NCI-H2171 (cell line): ENCODE results near the gene PTGES2.
"Not testable (repeated sequence)": the region's sequence is repeated elsewhere in the genome, so short reads cannot be mapped to it uniquely, and the experiment has no call there.

Source experiments
- DNase-seq: peaks from one replicate; lab custom pipeline; 2025; lab: John Stamatoyannopoulos, UW

Gene PTGES2

GRCh38 chr9:128118971-128119665 is 8.4 kb downstream of the PTGES2 start:
- DNase-seq = peak; percentile 72

GRCh38 chr9:128118472-128118857 is 9.1 kb downstream of the PTGES2 start:
- DNase-seq = no peak

- peak; percentile 88 for DNase-seq
Measured at GRCh38 chr9:128117613-128118471, 9.7 kb downstream of the PTGES2 start.

- DNase-seq = no peak
Measured at GRCh38 chr9:128116104-128117083, 11.1 kb downstream of the PTGES2 start.

GRCh38 chr9:128115187-128116103 is 12.1 kb downstream of the PTGES2 start:
- DNase-seq = no peak

- DNase-seq = no peak
Measured at GRCh38 chr9:128114326-128115186, 13.0 kb downstream of the PTGES2 start.

GRCh38 chr9:128113526-128114325 is 13.8 kb downstream of the PTGES2 start:
- no peak for DNase-seq

GRCh38 chr9:128111726-128112125 is 15.8 kb downstream of the PTGES2 start:
- not testable (repeated sequence) for DNase-seq

- no peak for DNase-seq
Measured at GRCh38 chr9:128109050-128109709, 18.3 kb downstream of the PTGES2 start.

GRCh38 chr9:128108269-128109049 is 19.1 kb downstream of the PTGES2 start:
- DNase-seq = no peak

GRCh38 chr9:128107468-128108268 is 19.9 kb downstream of the PTGES2 start:
- DNase-seq = no peak

- DNase-seq = no peak
Measured at GRCh38 chr9:128106940-128107467, 20.5 kb downstream of the PTGES2 start.

- no peak for DNase-seq
Measured at GRCh38 chr9:128106181-128106939, 21.2 kb downstream of the PTGES2 start.

- DNase-seq = no peak
Measured at GRCh38 chr9:128105538-128106175, 21.9 kb downstream of the PTGES2 start.

- no peak for DNase-seq
Measured at GRCh38 chr9:128104171-128104618, 23.3 kb downstream of the PTGES2 start.
